OCI-LY7 (cell line): Measurements from ENCODE around the gene DTX3. TPM values are rescaled to one million over a fixed set of nuclear protein-coding genes. Genes with fewer than 3 reads are reported as not detected.

Source experiments
- BruUV-seq: library from RNA; stranded (reverse); fragments of 400-500 nt; replicated peaks from 2 replicates; lab custom pipeline; 2021; lab: Mats Ljungman, UMichigan
- CTCF ChIA-PET: fragments of 300-600 bp; sonication (Branson Sonifier 250); formaldehyde crosslinking; loops from one replicate; lab custom pipeline; 2022; ENCODE audit warnings: antibody characterized with exemption; ENCODE audit not compliant: unreplicated experiment; lab: Charles Lee
- POLR2A ChIA-PET: fragments of 300-600 bp; sonication (Branson Sonifier 250); formaldehyde crosslinking; loops from one replicate; lab custom pipeline; 2022; ENCODE audit warnings: antibody characterized with exemption; lab: Charles Lee
- DNase-seq: peaks from one replicate; pipeline ENCODE4 v3.0.0-alpha.2; 2015; ENCODE audit warnings: low spot score
- H2AFZ ChIP-seq: fragments of 200-600 bp; sonication (generic), shearing (Covaris generic); 2 replicates; pipeline ENCODE4 v1.6.1; 2014; ENCODE audit warnings: mild to moderate bottlenecking, antibody characterized with exemption, low read length, moderate library complexity
- H3K27ac ChIP-seq: fragments of 200-600 bp; sonication (generic); 2 replicates; pipeline ENCODE4 v1.5.1; 2014; ENCODE audit warnings: mixed run types, low read depth, mild to moderate bottlenecking, moderate library complexity, low read length, inconsistent platforms; ENCODE audit not compliant: poor library complexity, severe bottlenecking
- H3K36me3 ChIP-seq: fragments of 200-600 bp; sonication (generic); 2 replicates; pipeline ENCODE4 v1.6.1; 2014; ENCODE audit warnings: mild to moderate bottlenecking, antibody characterized with exemption, low read length, moderate library complexity, mixed read lengths; ENCODE audit not compliant: insufficient read depth
- H3K4me1 ChIP-seq: fragments of 200-600 bp; sonication (generic); 2 replicates; pipeline ENCODE4 v1.5.1; 2014; ENCODE audit warnings: mild to moderate bottlenecking, low read length; ENCODE audit not compliant: insufficient read depth, poor library complexity, severe bottlenecking
- H3K4me2 ChIP-seq: fragments of 200-600 bp; sonication (generic); 2 replicates; pipeline ENCODE4 v1.6.1; 2014; ENCODE audit warnings: mild to moderate bottlenecking, low read length
- H3K4me3 ChIP-seq: fragments of 200-600 bp; sonication (generic); 2 replicates; pipeline ENCODE4 v1.5.1; 2014; ENCODE audit warnings: mild to moderate bottlenecking, low read depth, low read length; ENCODE audit not compliant: poor library complexity, severe bottlenecking
- H3K79me2 ChIP-seq: fragments of 200-600 bp; sonication (generic); 2 replicates; pipeline ENCODE4 v1.6.1; 2016; ENCODE audit warnings: low read depth, mild to moderate bottlenecking, low read length, moderate library complexity, mixed read lengths; ENCODE audit not compliant: insufficient read depth
- H3K9me2 ChIP-seq: fragments of 200-600 bp; sonication (generic); 2 replicates; pipeline ENCODE4 v1.6.1; 2016; ENCODE audit warnings: mild to moderate bottlenecking, low read length, mixed read lengths; ENCODE audit not compliant: insufficient read depth
- H3K9me3 ChIP-seq: fragments of 200-600 bp; sonication (generic); 2 replicates; pipeline ENCODE4 v1.6.1; 2014; ENCODE audit warnings: mild to moderate bottlenecking, mixed run types, low read length, mixed read lengths
- H4K20me1 ChIP-seq: fragments of 200-600 bp; sonication (generic); 2 replicates; pipeline ENCODE4 v1.6.1; 2014; ENCODE audit warnings: mild to moderate bottlenecking, antibody characterized with exemption, low read length, moderate library complexity, mixed read lengths; ENCODE audit not compliant: insufficient read depth
- CTCF ChIP-seq: fragments of 200-600 bp; sonication (generic); conservative IDR thresholded peaks from 2 replicates; pipeline ENCODE4 v1.5.1; 2014; ENCODE audit warnings: mild to moderate bottlenecking, antibody characterized with exemption, low read length, moderate library complexity, mixed read lengths
- EZH2phosphoT487 ChIP-seq: fragments of 200-600 bp; sonication (generic); IDR thresholded peaks from 2 replicates; pipeline ENCODE4 v1.6.1; 2018; ENCODE audit warnings: low read depth, borderline replicate concordance, mild to moderate bottlenecking, mixed run types, antibody characterized with exemption, low read length, moderate library complexity, mixed read lengths
- intact Hi-C: fragments of 100-400 bp; cut with micrococcal nuclease; formaldehyde crosslinking; loops from one replicate; pipeline ENCODE4 v1.10.0; 2022; ENCODE audit not compliant: unreplicated experiment
- total RNA-seq, 2 experiments: library from RNA; depleted of rRNA in 1 of 2; stranded (reverse); fragments of >200 nt in 1 of 2; shearing (Covaris generic) in 1 of 2; gene quantifications; 2 replicates each; pipeline ENCODE4 v1.2.3, GENCODE V29; 2014 to 2022

The DTX3 gene
- total RNA-seq, 2 experiments from 2014 or later, result not detected

GRCh38 chr12:57638096-57638495 is 33.5 kb downstream of the DTX3 start:
- Histone ChIP-seq H3K4me2 (no peak overlapping the region), H3K9me3 (no peaks in the 10 kb centered on the region), H3K79me2 (no peaks in the 10 kb centered on the region), H4K20me1 (no peaks in the 10 kb centered on the region), H2AFZ (no peak overlapping the region), H3K4me1 (no peaks in the 10 kb centered on the region), H3K9me2 (no peaks in the 10 kb centered on the region), H3K36me3 (no peaks in the 10 kb centered on the region), H3K27ac (no peak overlapping the region), H3K4me3 (no peak overlapping the region)
- TF ChIP-seq EZH2phosphoT487, result no peak
- no peak for TF ChIP-seq CTCF
- BruUV-seq, result no TSS peak
- ChIA-PET POLR2A (interaction anchor here (0.6 kb wide), 1 partner anchor 128 kb away, joined by 3 read pairs; no protein-coding TSS in a partner anchor), CTCF (no interaction called here)
- DNase-seq, result no peak
- intact Hi-C loops, result no loop called here

DNA sequence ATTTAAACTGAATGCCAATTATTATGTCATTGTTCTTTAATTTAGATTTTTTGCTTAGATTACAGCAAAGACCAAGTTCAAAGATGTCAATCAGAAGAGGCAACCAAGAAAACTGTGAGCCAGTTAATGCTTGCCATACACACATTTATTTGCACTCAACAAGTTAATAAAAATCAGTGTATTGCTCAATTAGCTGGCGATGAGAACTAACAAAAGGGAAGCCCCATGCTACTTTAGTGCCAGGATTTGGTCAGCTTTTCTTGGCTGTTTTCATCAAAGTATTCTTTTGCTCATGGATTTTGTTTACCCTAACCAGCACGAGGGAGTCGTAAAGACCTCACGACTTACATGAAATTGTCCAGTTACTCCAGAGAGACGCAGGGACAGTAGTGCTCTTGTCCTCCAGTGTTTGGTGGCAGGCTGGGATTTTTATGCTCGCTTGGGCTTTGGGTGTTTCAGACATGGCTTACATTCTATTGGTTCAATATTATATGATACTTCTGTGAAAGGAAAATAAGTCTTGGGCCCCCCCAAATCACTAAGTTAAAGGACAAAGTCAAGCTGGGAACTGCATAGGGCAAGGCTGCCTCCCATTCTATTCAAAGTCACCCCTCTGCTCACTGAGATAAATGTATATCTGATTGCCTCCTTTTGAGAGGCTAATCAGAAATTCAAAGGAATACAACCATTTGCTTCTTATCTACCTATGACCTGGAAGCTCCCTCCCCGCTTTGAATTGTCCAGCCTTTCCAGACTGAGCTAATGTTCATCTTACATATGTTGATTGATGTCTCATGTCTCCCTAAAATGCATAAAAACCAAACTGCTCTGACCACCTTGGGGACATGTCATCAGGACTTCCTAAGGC is 35.8 kb downstream of the DTX3 start:
- BruUV-seq, result no TSS peak
- CTCF ChIA-PET, result no interaction called here
- peaks cover 7% of the 10 kb centered on the region; the same call in 1 of the 2 replicates for H3K9me3 ChIP-seq
- DNase-seq, result no peak
- H3K36me3 ChIP-seq, result no peaks in the 10 kb centered on the region
- no peak overlapping the region for H3K27ac ChIP-seq
- H3K4me2 ChIP-seq, result no peak overlapping the region
- no peaks in the 10 kb centered on the region for H3K79me2 ChIP-seq
- H3K9me2 ChIP-seq, result no peaks in the 10 kb centered on the region
- intact Hi-C loops, result no loop called here
- no peaks in the 10 kb centered on the region for H4K20me1 ChIP-seq
- TF ChIP-seq EZH2phosphoT487 (no peak), CTCF (no peak)
- no peak overlapping the region for H2AFZ ChIP-seq
- POLR2A ChIA-PET, result no interaction called here
- H3K4me3 ChIP-seq, result no peak overlapping the region
- H3K4me1 ChIP-seq, result no peaks in the 10 kb centered on the region
